A673 (cell line): ENCODE data around the gene CBLB. TPM values are rescaled to one million over a fixed set of nuclear protein-coding genes. Genes with fewer than 3 reads are reported as not detected.

ENCODE experiments used
- BruUV-seq: library from RNA; stranded (reverse); fragments of 400-500 nt; replicated peaks from 2 replicates; lab custom pipeline; 2021; lab: Mats Ljungman, UMichigan
- CTCF ChIA-PET: fragments of 300-600 bp; sonication (Branson Sonifier 250); formaldehyde crosslinking; loops from one replicate; lab custom pipeline; 2022; ENCODE audit warnings: antibody characterized with exemption; lab: Charles Lee
- POLR2A ChIA-PET: fragments of 300-600 bp; sonication (Branson Sonifier 250); formaldehyde crosslinking; loops from one replicate; lab custom pipeline; 2022; ENCODE audit warnings: antibody characterized with exemption; ENCODE audit not compliant: low non-redundant PET; lab: Charles Lee
- DNase-seq: peaks from one replicate; pipeline ENCODE4 v3.0.0-alpha.2; 2015; ENCODE audit warnings: low spot score
- H3K27ac ChIP-seq: fragments of 200-600 bp; sonication (generic); 2 replicates; pipeline ENCODE4 v1.5.1; 2016; ENCODE audit warnings: mixed run types, low read depth, mild to moderate bottlenecking, mixed read lengths, antibody characterized with exemption, low read length; ENCODE audit not compliant: poor library complexity, severe bottlenecking
- H3K27me3 ChIP-seq: fragments of 200-600 bp; sonication (generic); replicated peaks from 2 replicates; pipeline ENCODE4 v1.6.1; 2017; ENCODE audit warnings: mixed run types, low read depth, mild to moderate bottlenecking, mixed read lengths, antibody characterized with exemption, low read length; ENCODE audit not compliant: insufficient read depth, poor library complexity
- H3K36me3 ChIP-seq: fragments of 200-600 bp; sonication (generic); 2 replicates; pipeline ENCODE4 v1.6.1; 2016; ENCODE audit warnings: mixed run types, mild to moderate bottlenecking, mixed read lengths, antibody characterized with exemption, low read length; ENCODE audit not compliant: insufficient read depth, poor library complexity, severe bottlenecking
- H3K4me1 ChIP-seq: fragments of 200-600 bp; sonication (generic); 2 replicates; pipeline ENCODE4 v1.6.1; 2017; ENCODE audit warnings: mixed run types, mild to moderate bottlenecking, mixed read lengths, antibody characterized with exemption, low read length; ENCODE audit not compliant: insufficient read depth, poor library complexity, severe bottlenecking
- H3K4me3 ChIP-seq: fragments of 200-600 bp; sonication (generic); 2 replicates; pipeline ENCODE4 v1.5.1; 2016; ENCODE audit warnings: low read depth, mixed run types, mild to moderate bottlenecking, mixed read lengths, low read length; ENCODE audit not compliant: poor library complexity, severe bottlenecking
- H3K9me3 ChIP-seq: fragments of 200-600 bp; sonication (generic); 2 replicates; pipeline ENCODE4 v1.6.1; 2016; ENCODE audit warnings: mixed run types, low read depth, mild to moderate bottlenecking, mixed read lengths, antibody characterized with exemption, low read length; ENCODE audit not compliant: poor library complexity, severe bottlenecking
- CTCF ChIP-seq: fragments of 300-800, 200-600 bp; sonication (generic); conservative IDR thresholded peaks from 2 replicates; pipeline ENCODE4 v1.5.1; 2017; ENCODE audit warnings: low read depth, mild to moderate bottlenecking, antibody characterized with exemption, low read length, moderate library complexity, mixed read lengths
- EZH2 ChIP-seq: fragments of 200-600 bp; sonication (generic); IDR thresholded peaks from 2 replicates; pipeline ENCODE4 v1.6.1; 2017; ENCODE audit warnings: borderline replicate concordance, low read depth, mild to moderate bottlenecking, mixed read lengths, antibody characterized with exemption, low read length; ENCODE audit not compliant: poor library complexity, severe bottlenecking
- intact Hi-C: fragments of 100-400 bp; cut with micrococcal nuclease; formaldehyde crosslinking; loops from one replicate; pipeline ENCODE4 v1.10.0; 2022; ENCODE audit not compliant: unreplicated experiment
- total RNA-seq: library from RNA; stranded (reverse); gene quantifications from 2 replicates; pipeline ENCODE4 v1.2.3, GENCODE V29; 2021

CBLB gene
- total RNA-seq, 1 experiment from 2014 or later = 23.3 TPM

DNA sequence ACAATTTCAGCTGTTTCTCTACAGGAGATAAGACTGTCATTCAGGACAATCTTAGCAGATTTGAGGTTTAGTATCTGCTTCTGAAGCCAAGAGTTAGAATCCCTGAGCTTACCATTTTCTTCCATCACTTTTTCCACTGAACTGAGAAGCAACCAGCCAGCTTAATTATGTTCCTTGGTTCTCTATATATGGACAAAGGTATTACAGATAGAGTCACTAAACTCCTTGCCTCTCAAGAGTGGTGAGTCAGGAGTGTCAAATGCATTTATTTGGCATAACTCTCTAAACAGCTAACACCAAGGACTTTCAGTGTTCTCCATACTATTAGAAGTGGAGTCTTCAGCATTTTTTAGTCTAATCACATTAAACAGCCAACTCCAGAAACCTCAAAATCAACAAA, 262.8 kb downstream of the CBLB start:
- intact Hi-C loops = no loop called here
- Histone ChIP-seq H3K27me3 (no peaks in the 10 kb centered on the region), H3K4me3 (no peak overlapping the region), H3K27ac (no peak overlapping the region), H3K36me3 (no peaks in the 10 kb centered on the region), H3K4me1 (no peaks in the 10 kb centered on the region), H3K9me3 (no peaks in the 10 kb centered on the region)
- TF ChIP-seq EZH2 = no peak
- TF ChIP-seq CTCF = no peak
- DNase-seq = no peak
- POLR2A ChIA-PET = no interaction called here
- no TSS peak for BruUV-seq
- CTCF ChIA-PET = no interaction called here
